ENCODE results near the gene ANXA4. TPM values are rescaled to one million over a fixed set of nuclear protein-coding genes. Genes with fewer than 3 reads are reported as not detected.

ANXA4 gene
- total and polyA plus RNA-seq, 2 experiments from 2014 or later, result 6.7 to 11.5 TPM

DNA sequence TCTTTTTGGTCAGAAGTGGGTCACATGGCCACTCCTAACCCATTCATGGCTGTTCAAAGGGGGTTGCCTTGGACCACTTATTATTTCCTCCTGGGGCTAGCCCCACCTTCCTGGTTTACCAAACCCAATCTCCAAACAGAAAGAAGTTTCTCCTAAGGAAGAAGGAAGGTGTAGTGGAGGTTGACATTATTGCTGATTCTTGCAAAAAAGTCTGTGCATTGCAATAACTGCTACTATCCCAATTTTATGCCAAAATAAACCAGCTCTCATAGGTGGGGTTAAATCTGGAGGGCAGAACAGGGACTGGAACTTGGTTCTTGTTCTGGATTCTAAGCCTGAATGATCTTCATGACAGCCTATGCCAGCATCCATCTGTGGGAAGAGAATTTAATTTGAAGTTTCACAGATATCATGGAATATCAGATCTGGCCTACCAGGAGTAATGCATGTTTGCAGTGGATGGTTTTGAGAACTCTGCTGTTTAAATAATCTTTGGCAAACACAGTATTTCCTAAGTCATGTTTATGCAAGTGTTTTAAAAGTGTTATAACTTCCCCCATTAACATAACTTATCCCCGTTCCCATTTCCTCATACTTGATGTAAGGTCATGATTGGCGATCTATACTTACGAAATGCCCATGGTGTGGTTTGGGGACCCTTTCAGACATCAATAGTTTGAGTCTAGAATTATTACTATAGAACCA, 11.9 kb downstream of the ANXA4 start:
- Histone ChIP-seq H3K4me2 (no peak overlapping the region), H3K4me3 (no peak overlapping the region), H3F3A (replicated peaks; ENCODE audit: low read depth) (no peaks in the 10 kb centered on the region), H2AFZ (no peak overlapping the region), H3K79me2 (replicated peaks; ENCODE audit: insufficient read depth) (no peaks in the 10 kb centered on the region), H3K9me2 (ENCODE audit: insufficient read depth) (no peaks in the 10 kb centered on the region), H3K36me3 (ENCODE audit: insufficient read depth) (no peaks in the 10 kb centered on the region), H3K27ac (ENCODE audit: low read depth) (no peak overlapping the region), H3K27me3 (ENCODE audit: insufficient read depth) (no peaks in the 10 kb centered on the region), H3K4me1 (ENCODE audit: insufficient read depth) (no peaks in the 10 kb centered on the region), H4K20me1 (replicated peaks; ENCODE audit: insufficient read depth) (no peaks in the 10 kb centered on the region; the same call in 1 of the 2 replicates)
- Mint-ChIP-seq H3K36me3 (ENCODE audit: low read depth) (no peaks in the 10 kb centered on the region), H3K27me3 (ENCODE audit: insufficient read depth, low read depth, poor library complexity) (peaks cover 2% of the 10 kb centered on the region), H3K27ac (no peak overlapping the region), H3K4me1 (peaks cover 4% of the 10 kb centered on the region; the same call in 1 of the 3 replicates), H3K4me3 (no peak overlapping the region), H3K9me3 (no peaks in the 10 kb centered on the region; the same call in 2 of the 3 replicates)
- TF ChIP-seq ZNF331 (CRISPR knock-in tag; IDR thresholded peaks at IDR 0.05; ENCODE audit: low read depth) (no peak), ZNF114 (CRISPR knock-in tag; IDR thresholded peaks at IDR 0.05) (no peak), JUNB (IDR thresholded peaks at IDR 0.05; ENCODE audit: unreplicated experiment) (no peak), ZNF462 (CRISPR knock-in tag; IDR thresholded peaks at IDR 0.05) (no peak), NANOG (IDR thresholded peaks at IDR 0.05; ENCODE audit: borderline replicate concordance) (no peak), STAT1 (IDR thresholded peaks at IDR 0.05; ENCODE audit: unreplicated experiment) (no peak), EZH2 (IDR thresholded peaks at IDR 0.05; ENCODE audit: low read depth, unreplicated experiment) (no peak), CTCF (conservative IDR thresholded peaks at IDR 0.05; ENCODE audit: low read depth in 2 of 2) (no peak), CREB1 (CRISPR knock-in tag; IDR thresholded peaks at IDR 0.05; ENCODE audit: low read depth) (no peak), POLR2AphosphoS5 (IDR thresholded peaks at IDR 0.05; ENCODE audit: low read depth) (no peak), EZH2phosphoT487 (IDR thresholded peaks at IDR 0.05; ENCODE audit: unreplicated experiment) (no peak)
- TF ChIP-seq, protein P1, sequence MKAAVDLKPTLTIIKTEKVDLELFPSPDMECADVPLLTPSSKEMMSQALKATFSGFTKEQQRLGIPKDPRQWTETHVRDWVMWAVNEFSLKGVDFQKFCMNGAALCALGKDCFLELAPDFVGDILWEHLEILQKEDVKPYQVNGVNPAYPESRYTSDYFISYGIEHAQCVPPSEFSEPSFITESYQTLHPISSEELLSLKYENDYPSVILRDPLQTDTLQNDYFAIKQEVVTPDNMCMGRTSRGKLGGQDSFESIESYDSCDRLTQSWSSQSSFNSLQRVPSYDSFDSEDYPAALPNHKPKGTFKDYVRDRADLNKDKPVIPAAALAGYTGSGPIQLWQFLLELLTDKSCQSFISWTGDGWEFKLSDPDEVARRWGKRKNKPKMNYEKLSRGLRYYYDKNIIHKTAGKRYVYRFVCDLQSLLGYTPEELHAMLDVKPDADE (IDR thresholded peaks at IDR 0.05), result no peak
- TF ChIP-seq, protein P2, sequence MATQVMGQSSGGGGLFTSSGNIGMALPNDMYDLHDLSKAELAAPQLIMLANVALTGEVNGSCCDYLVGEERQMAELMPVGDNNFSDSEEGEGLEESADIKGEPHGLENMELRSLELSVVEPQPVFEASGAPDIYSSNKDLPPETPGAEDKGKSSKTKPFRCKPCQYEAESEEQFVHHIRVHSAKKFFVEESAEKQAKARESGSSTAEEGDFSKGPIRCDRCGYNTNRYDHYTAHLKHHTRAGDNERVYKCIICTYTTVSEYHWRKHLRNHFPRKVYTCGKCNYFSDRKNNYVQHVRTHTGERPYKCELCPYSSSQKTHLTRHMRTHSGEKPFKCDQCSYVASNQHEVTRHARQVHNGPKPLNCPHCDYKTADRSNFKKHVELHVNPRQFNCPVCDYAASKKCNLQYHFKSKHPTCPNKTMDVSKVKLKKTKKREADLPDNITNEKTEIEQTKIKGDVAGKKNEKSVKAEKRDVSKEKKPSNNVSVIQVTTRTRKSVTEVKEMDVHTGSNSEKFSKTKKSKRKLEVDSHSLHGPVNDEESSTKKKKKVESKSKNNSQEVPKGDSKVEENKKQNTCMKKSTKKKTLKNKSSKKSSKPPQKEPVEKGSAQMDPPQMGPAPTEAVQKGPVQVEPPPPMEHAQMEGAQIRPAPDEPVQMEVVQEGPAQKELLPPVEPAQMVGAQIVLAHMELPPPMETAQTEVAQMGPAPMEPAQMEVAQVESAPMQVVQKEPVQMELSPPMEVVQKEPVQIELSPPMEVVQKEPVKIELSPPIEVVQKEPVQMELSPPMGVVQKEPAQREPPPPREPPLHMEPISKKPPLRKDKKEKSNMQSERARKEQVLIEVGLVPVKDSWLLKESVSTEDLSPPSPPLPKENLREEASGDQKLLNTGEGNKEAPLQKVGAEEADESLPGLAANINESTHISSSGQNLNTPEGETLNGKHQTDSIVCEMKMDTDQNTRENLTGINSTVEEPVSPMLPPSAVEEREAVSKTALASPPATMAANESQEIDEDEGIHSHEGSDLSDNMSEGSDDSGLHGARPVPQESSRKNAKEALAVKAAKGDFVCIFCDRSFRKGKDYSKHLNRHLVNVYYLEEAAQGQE (IDR thresholded peaks at IDR 0.05; ENCODE audit: unreplicated experiment), result no peak
- DNase-seq (ENCODE audit: low spot score), result no peak
- ATAC-seq, result no peak
